Left hindlimb (tissue), 1 donor: ENCODE data around the gene KDM5C.

Experiments
- DNase-seq: peaks from one replicate; pipeline ENCODE4 v3.0.0-alpha.2; 2018

KDM5C gene

DNA sequence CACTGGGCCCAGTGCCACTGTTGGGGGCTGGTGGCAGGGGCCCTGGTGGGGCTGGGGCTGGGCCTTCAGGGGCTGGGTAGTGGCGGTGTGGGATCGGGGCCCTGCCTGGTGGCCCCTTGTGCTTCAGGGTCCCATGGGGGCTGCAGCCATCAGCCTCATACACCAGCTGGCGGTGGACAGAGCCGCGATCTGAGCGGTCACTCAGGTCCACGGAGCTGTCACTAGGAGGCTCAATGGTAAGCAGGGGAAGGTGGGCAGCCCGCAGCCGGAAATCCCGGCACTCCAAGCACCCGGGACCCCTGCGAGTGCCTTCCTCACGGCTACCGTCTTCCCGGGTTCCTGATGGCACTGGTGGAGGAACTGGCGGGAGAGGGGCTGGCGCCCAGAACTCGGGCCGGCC lies 25.5 kb upstream of the KDM5C start:
- no peak for DNase-seq

DNA sequence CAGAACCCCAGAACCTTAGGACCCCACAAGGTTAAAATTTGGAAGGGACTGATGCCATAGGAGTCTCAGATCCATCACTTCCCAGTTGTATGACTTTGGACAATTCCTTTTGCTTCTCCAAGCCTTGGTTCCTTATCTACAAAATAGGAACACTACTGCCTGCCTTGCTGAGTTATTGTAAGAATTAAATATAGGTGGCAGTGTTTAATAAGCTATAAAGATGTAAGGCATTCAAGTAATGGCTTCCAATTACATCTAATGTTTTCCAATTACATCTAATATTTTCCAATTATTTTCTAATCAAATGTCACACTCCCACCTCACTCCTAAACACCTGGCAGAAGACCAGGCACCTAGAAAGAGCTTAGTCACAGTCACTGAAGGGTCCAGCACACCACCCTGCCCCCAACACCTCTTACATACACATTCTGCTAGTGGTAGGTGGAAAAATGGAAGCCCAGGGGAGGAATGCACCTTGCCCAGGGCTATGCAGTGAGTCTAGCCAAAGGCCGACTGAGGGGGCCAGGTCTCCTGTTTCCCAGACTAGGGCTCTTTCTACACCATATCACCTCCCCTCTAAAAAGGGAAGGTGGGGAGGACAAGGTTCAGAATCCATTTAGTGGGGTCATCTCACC lies 24.5 kb upstream of the KDM5C start:
- DNase-seq = no peak

DNA sequence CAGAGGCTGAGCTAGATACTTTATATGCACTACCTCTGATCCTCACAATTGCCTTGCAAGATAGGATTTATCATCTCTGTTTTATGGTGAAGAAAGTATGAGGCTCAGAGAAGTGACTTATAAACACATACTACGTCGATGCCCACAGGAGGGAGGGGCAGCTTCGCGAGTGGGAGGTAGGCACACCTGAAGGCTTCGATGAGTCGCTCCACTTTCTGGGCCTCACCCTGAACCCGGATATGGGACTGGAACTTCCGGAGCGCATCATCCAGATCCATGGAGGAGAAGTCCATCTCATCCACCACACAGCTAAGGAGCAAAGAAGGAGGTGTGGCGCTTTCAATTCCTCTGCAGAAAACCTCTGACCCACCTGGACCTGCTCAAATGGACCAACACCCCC lies 22.9 kb upstream of the KDM5C start:
- DNase-seq = no peak

DNA sequence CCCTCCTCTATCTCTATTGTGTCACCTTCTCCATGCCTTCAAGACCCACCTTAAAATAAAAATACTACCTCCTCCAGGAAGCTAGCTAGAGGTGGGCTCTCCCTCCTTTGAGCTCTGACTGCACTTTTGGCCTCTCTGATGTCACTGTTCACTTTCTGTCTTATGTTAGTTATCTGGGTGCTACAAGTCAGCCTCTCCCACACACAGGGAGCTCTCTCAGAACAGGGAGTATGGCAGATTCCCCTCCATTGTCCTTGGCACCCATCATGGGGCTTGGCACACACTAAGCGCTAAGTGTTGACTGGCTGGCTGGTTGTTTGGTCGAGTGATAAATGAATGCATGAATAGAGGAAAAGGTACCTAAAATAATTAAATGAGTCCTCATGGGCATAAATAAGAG lies 21.2 kb upstream of the KDM5C start:
- no peak for DNase-seq

DNA sequence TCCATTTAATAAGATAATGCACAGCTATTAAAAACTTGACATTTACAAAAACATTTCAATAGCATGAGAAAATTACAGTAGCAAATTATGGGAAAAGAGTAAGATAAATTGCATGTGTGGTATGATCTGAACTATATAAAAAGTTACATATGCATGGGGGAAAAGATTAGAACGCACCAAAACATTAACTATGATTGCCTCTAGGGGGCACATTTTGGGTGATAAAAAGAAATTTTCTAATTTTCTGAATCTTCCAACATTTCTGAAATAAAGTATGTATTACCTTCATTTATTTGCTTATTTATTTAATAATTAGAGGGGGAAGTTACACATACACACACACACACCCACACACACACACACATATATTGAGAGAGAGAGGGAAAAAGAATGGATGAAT lies 19.6 kb upstream of the KDM5C start:
- DNase-seq = no peak

DNA sequence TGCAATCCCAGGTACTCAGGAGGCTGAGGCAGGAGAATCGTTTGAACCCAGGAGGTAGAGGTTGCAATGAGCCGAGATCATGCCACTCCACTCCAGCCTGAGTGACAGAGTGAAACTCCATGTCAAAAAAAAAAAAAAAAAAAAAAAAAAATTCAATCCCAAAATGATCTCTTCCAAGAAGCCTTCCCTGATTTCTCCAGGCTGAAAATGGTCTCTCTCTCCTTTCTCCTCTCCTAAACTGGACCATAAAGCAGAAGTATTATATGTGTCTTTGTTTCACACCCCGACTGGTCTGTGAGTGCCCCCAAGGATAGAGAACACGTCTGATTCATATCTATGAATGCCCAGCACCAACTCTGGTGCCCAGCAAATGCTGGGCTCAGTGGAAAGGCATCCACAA lies 17.3 kb upstream of the KDM5C start:
- DNase-seq = no peak

DNA sequence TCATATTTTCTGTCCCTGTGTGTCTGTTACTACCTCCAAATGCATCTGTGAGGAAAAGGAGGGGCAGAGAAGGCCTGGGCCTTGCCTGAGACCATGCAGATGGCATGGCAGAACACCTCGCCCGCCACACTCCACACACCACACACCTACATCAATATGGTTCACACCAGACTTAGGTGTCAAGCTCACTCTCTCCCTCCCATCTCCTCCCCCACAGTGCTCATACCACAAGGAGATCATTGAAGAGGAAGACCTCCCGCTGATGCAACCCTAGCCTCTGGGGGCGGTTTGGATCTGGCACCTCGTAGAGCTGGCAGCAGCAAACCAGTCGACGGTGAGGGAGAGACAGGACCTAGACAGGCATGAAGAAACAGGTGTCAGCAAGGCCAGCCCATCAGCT lies 16.6 kb upstream of the KDM5C start:
- no peak for DNase-seq

DNA sequence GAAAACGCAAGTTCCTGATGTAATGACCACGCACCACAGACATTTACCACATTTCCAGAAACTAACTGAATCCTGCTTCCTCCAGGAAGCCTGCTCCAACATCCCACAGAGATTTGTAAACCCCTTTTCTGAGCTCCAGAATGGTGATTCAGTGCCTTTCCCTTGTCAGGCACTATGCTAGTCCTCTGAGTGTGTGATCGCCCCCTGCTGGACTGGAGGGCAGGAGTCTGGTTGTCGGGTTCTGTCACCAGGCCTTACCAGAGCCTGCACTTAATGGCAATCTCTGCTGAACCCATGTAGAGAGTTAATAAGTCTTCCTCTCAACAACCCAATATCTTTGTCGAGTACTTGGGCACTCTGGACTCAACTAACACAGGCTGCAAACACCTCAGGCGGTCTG lies 14.5 kb upstream of the KDM5C start:
- no peak for DNase-seq

DNA sequence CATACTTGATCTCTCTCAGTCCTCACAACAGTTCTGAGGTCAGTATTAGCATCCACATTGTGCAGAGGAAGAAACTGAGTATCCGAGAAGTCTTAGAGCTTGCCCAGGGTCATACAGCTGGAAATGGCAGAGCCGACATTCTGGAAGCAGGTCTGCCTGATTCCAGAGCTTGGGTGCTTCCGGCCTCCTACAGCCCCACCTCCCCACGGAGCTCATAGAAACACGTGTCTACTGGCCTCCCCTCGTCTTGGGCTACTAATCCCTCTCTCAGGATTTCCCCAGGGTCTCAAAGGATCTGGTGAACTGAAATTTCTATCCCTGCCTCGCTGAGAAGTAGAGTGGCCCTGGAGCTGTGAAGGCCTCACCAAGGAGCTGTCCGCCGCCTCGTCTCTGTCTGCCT lies 12.0 kb upstream of the KDM5C start:
- DNase-seq = no peak

DNA sequence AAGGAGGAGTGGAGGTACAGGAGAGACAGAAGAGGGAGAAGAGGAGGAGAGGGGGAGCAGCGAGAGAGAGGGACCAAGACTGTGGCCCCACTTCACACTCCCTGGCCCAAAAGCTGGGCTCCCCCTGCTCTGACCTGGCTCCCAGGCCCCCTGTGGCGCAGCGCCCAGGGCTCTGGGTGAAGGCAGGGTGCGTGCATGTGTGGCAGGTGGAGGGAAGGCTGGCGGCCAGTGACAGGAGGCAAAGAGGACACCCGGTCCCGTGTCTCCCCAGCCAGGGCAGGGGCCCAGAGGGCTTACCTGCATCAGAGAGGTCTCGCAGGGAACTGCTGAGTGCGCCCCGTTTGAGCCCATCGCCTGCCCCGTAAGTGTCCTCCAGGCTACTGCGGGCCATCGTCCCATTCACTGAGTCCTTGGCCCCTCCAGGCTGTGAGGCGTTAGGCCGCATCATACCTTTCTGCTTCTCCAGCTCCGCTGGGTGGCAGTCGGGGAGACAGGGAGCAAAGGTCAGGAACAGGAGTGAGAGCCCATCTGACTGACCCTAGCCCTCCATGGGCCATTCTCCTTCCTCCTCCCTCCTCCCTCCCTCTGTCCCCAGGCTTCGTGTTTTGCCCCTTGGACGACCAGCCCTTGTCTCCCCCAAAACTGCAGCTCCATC lies 11.1 kb upstream of the KDM5C start:
- DNase-seq = no peak

DNA sequence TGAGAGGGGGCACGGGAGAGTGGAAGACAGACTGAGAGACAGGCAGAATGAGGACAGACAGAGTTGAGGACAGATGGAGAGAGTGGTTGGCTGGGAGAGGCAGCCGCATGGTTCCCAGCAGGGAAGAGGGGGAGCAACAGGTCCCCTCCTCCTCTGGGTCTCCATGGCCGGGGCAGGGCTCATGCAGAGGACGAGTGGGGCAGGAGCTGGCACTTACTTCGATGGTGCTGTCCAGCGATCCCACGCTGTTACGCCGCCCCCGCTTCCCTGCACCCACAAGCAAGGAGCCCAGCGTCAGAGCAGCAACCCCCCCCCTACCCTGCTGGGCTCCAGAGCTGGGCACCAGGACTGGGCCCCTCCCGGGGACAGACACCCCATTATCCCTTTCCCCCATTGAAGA lies 10.6 kb upstream of the KDM5C start:
- DNase-seq = no peak

DNA sequence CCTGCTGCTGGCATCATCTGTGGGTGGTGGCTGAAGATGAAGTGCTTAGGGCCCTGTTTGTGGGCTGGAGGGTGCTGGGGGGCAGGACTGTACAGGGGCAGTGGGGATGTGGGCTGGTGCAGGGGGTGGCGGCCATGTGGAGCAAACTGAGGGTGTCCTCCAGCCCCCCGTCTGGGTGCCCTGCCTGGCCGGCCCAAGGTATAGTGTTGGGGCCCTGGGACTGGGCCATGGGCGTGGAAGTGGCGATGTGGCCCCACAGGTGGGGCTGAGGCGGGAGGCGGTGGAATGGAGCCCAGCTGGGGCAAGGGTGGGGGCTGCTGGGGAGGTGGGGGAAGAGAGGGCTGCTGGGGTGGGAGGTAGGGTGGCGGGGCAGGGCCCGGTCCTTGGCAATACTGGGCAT lies 9.5 kb upstream of the KDM5C start:
- no peak for DNase-seq

DNA sequence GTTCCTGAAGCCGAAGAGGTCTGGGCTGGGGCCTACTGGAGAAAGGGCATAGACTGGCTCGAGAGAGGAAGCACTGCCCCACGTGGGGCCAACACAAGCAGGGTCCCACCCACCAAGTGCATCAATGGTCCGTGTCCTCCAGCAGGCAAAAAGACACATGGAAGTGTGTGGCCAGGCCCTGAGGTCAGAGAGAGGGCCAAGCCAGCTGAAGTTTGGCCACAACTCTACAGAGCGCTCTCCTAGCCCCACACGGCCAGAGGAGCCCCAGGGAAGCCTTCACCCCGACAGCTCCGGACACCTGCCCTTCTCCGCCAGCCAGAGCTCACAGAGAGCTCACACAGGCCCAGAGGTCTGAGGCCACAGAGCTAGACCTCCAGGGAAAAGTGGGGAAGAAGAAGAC lies 8.5 kb upstream of the KDM5C start:
- DNase-seq = no peak

DNA sequence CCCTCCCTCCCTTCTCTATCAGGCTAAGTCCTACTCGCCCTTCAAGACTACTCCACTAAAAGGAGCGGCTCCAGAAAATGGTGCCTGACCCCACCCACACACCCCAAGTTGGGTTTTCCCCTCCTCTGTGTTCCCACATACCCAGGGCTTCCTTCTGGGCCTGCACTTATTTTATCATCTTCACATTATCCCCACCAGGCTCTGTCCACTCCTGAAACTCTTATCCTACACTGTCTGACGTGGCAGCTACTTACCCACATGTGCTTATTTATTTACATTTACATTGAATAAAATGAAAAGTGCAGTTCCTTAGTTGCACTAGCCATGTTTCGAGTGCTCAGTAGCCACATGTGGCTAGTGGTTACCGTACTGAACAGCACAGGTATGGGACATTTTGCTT lies 5.1 kb upstream of the KDM5C start:
- no peak for DNase-seq

DNA sequence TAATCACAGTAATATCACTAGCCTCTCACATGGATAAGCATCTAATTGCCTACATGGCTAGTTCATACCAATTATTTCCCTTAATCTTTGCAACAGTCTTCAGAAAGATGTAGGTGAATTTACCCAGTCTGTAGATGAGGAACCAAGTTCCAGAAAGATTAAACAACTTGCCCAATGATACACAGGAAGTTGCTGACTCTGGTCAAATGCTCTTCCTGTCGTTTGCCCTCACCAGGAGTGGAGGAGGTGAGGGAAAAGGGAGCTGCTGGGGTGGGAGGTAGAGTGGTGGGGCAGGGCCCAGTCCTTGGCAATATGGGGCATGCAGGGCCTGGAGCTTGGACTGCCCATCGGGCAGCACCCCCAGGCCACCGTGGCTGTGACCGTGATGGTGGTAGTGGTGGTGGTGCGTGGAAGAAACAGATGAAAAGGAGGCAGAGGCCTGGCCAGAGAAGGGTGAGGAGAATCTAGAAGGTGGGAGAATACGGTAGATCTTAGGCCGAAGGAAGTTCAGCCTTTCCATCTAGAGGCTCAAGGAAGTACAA lies 2.3 kb upstream of the KDM5C start:
- DNase-seq = no peak

DNA sequence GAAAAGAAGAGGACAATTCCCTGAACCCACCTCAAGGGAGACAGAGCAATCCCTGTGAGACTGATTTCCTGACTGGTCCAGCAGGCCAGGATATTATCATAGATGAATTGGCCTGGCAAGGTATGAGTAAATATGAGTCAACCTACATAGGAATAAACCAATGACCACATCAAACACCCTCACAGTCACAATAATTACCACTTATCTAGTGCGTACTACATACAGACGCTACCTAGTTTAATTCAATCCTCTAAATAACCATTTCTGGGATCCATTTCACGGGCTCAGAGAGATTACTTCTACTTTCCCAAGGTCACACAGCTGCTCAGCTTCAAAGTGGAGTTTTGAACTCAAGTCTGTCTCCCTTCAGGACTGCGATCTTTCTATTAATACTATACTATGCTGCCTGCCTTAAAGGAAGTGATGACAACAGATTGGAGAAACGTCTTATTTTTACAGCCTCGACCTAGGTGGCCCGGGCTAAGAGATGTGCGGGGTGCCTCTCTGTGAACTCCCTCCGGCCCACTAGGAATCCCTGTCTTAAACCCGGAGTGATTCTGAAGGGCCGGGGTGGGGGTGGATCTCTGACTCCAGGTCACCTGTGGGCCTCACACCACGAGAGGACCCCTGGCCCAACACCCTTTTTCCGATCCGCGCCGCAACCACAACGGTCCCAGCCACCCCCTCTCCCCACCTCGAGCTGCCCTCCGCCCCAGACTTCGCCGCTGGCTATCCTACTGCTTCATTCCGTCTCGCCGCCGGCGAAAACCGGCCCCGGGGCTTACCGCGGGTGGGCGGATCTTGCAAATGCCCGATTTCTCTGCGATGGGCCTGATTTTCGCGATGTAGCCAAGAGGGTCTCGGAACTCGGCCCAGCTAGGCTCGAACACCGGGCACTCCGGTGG lies 800 bp downstream of the KDM5C start:
- DNase-seq = no peak

DNA sequence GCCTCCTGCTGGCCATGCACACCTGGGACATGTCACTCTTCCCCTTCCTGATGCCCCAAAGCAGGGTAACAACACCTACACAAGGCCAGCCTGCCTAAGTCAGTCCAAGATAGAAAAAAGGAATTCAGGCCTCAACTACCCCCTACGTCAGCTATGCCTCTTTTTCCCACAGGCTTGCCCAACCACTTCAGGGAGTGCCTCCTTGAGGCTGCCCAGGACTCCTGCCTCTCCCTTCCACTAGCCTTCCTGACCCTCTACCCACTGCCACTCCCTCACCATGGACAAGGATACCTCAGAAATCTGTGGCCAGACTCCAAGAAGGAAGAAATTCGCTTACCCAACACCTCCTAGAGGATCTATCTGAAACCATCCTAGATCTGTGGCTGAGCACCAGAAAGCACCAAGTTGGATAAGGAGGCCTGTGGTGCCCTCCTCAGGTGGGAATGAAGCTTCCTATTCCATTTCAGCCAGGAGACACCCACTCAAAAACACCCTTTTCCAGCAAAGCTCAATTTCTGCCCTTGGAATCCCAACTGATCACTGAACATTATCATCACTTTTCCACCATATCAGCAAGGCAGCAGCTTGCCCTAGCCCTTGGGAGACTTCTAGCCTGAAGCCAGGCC lies 1.8 kb downstream of the KDM5C start:
- DNase-seq = no peak

DNA sequence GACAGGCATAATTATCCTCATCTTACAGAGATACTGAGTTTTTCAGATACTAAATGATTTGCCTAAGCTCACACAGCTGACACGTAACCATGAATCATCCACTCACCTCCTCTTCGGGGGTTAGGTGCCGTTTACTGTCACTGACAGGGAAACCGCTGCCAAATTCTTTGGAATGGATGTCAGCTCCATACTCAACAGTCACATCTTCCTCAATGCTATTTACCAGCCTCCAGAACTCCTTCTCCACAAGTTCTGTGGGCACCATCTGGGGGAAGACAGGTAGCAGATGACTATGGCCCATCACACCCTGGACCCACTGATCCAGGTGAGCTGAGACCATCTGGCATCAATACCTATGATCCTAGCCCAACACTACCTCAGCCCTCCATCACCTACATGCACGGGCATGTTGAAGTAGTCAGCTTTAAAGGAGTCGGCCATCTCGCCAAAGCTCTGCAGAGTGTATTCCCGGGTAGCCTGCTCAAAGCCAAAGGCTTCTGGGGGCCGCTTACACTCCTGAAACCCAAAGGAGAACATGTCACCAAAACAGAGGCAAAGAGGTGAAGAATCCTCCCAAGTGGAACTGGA lies 13.5 kb downstream of the KDM5C start:
- no peak for DNase-seq

DNA sequence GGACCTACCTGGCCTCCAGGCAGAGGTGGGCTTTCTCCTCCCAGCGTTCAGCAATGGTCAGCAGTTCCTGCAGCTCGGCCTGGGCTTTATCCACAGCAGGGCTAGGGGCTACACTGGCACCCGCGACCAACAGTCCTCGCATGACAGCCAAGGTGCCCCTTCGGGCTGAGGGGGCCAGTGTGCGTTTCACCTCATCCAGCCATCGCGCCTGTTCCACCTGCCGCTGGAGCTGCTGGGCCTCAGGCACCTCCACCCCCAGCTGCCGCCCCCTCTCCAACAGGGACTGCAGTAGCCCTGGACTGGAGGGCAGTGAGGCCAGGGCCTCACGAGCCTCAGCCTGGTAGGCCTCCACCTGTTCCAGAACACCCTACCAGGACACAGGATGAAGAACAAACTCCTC lies 28.3 kb downstream of the KDM5C start:
- DNase-seq = no peak

DNA sequence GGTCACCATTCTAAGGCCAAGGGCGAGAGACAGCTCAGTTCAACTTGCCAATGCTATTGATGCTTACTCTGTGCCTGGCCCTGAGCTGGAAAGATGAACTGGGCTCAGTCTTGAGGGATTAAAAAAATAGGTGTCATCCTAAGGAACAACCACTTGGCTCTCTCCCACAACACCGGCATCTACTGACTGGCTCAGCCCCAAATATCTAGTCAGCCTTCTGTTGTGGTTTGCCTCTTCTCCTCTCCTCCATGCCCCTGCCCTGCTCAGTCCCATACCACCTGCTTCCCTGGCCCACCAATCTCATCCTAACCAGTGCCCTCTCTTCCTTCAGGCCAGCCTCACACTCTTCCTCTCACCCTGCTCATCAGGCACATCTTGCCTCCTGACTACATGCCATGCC lies 29.6 kb downstream of the KDM5C start:
- DNase-seq = no peak

DNA sequence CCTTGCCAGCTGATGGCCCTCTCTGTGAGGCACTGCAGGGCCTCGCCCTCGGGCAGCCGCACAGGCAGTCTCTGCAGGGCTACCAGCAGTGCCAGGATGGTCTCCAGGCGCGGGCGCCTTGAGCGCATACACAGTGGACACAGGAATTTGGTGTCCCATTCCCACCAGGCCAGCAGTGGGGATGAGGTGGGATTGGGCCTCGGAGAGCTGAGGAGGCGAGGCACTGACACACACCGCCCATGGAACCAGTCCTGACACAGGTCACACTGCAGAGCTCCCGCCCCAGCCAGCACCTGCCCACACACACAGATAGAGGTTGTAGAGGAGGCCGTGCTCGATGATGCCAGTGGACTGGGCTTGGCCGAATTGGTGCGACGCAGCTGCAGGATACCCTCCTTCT lies 30.7 kb downstream of the KDM5C start:
- no peak for DNase-seq

DNA sequence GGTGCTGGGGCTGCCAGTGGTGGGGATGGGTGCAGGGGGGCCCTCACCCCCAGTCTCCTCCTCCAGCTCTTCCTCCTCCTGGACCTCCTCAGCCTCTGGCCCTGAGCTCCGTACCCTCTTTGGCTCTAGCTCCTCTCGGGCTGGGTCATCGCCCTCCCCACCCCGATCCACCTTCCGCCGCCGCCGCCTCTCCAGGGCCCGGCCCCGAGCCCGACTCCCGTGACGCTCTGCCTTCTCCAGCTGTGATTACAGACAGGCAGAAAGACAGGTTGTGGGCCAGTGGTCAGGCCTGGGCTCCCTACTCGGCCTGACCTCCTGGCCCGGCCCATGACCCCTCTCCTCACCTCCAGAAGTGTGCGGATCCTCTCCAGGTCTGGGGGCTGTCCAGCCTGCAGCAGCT lies 31.9 kb downstream of the KDM5C start:
- DNase-seq = no peak

DNA sequence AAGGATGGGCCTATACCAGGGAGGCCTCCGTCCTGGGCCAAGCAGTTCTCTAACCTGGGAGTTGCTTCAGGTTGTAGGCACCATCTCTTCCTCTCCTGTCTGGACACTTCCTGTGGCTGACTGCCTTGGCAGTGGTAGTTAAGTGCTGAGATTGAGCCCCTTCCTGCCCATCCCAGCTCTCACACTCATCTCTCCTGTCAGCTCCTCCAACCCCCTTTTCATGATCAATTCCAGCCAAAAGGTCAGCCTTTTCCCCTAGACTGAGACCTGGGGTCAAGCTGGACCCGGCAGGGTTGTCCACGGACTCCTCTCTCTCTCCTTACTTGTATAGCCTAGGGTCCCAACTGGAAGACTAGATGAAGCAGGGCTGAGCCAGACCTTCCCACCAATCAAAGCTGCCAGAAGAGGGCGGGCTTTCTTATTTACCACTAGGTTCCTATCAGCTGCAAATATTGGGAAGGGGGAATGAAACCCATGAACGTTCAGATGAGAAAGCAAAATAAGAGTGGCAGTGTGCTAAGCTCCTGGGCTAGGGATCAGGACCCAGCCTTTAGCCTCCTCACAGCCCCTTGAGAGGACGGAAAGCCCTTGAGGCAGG lies 34.5 kb downstream of the KDM5C start:
- no peak for DNase-seq
